ENCODE measurements around the gene GLB1L2.

Gene GLB1L2

DNA sequence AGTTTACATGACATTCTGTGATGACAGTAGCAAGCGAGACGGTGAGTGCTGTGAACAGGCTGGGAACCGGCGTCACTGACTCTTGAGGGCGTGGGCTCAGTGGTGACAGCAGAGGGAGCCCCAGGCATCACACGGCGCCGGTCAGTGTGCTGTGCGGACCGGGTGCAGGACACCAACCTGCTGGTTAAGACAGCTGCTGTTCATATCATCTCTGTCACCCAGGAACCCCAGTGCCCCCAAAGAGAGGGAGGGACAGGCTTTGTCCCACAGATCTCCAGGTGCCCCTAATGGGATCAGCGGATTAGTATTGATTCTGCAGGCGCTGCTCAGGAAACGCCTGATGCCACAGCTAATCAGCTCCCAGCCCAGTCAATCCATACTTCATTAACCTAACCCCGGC lies 61.9 kb downstream of the GLB1L2 start:
- Histone ChIP-seq H3K4me1 (ENCODE audit: control insufficient read depth, insufficient read depth, low read length) (no peaks in the 10 kb centered on the region), H3K4me3 (ENCODE audit: low read depth, low read length) (no peak overlapping the region), H3K27me3 (ENCODE audit: control insufficient read depth, insufficient read depth, low read length) (no peaks in the 10 kb centered on the region), H3K9me3 (ENCODE audit: control insufficient read depth, insufficient read depth, low read length) (no peaks in the 10 kb centered on the region), H3K36me3 (ENCODE audit: control insufficient read depth, insufficient read depth, low read length) (peaks cover 3% of the 10 kb centered on the region), H3K9ac (ENCODE audit: low read depth, low read length) (no peak overlapping the region)

DNA sequence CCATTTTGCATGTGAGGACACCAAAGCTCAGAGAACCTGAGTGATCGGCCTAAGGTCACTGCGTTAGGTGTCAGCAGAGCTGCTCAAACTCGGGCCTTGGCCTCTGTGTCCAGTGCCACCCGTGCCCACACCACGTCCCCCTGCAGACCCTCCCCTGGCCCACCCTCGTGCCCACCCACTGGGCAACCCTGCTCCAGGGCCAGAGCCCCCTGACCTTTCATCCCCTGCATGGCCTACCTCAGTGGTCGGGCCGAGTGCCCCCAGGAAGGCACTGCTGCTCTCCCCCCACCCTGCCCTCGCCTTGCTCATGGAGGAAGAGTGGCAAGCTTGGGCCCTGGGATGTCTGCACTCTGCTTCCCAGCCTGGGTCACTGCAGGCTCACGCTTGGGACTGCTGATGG lies 62.5 kb downstream of the GLB1L2 start:
- Histone ChIP-seq H3K27me3 (ENCODE audit: control insufficient read depth, insufficient read depth, low read length) (no peaks in the 10 kb centered on the region), H3K36me3 (ENCODE audit: control insufficient read depth, insufficient read depth, low read length) (peaks cover 3% of the 10 kb centered on the region), H3K9ac (ENCODE audit: low read depth, low read length) (no peak overlapping the region), H3K9me3 (ENCODE audit: control insufficient read depth, insufficient read depth, low read length) (no peaks in the 10 kb centered on the region), H3K4me3 (ENCODE audit: low read depth, low read length) (no peak overlapping the region), H3K4me1 (ENCODE audit: control insufficient read depth, insufficient read depth, low read length) (no peaks in the 10 kb centered on the region)

- Histone ChIP-seq H3K9me3 (ENCODE audit: control insufficient read depth, insufficient read depth, low read length) (no peaks in the 10 kb centered on the region), H3K4me1 (ENCODE audit: control insufficient read depth, insufficient read depth, low read length) (no peaks in the 10 kb centered on the region), H3K27me3 (ENCODE audit: control insufficient read depth, insufficient read depth, low read length) (no peaks in the 10 kb centered on the region), H3K36me3 (ENCODE audit: control insufficient read depth, insufficient read depth, low read length) (peaks cover 3% of the 10 kb centered on the region), H3K4me3 (ENCODE audit: low read depth, low read length) (no peak overlapping the region), H3K9ac (ENCODE audit: low read depth, low read length) (no peak overlapping the region)
Measured at GRCh38 chr11:134395002-134395401, 63.2 kb downstream of the GLB1L2 start.

DNA sequence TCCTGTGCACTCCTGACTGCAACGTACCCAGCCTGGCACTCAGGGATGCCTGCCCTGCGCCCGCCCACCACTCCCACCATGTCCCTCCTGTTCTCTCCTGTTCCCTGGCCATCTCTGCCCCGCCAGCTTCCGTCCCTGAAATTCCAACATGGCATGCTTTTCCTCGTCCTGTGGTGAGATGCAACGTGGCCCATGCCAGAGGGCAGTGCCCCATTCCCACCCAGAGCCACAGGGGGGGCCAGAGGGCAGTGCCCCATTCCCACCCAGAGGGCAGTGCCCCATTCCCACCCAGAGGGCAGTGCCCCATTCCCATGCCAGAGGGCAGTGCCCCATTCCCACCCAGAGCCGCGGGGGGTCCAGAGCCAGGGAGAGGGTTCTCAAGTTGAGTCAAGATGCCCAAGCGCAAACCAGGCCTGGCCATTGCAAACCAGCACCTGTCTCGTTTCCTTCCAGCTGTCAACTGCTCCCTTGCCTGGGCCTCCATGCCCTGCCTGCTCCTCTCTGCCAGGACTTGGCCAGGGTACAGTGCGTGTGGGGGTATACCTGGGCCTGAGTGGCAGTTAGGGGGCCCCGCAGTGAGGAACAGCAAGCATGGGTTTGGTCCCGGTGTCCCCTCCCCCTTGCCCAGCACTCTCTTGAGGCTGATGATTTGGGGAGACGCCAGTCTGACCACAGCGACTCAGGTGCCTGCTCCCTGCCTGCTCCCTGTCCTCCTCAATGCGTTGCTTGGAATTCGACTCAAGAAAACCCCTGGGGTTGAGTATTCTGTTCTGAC lies 65.7 kb downstream of the GLB1L2 start:
- H3K9ac ChIP-seq (ENCODE audit: low read depth, low read length) = no peak overlapping the region
- H3K4me3 ChIP-seq (ENCODE audit: low read depth, low read length) = no peak overlapping the region
- no peaks in the 10 kb centered on the region for H3K4me1 ChIP-seq (ENCODE audit: control insufficient read depth, insufficient read depth, low read length)
- H3K27me3 ChIP-seq (ENCODE audit: control insufficient read depth, insufficient read depth, low read length) = no peaks in the 10 kb centered on the region
- H3K9me3 ChIP-seq (ENCODE audit: control insufficient read depth, insufficient read depth, low read length) = no peaks in the 10 kb centered on the region
- peaks cover 3% of the 10 kb centered on the region for H3K36me3 ChIP-seq (ENCODE audit: control insufficient read depth, insufficient read depth, low read length)

GRCh38 chr11:134398079-134398444 lies 66.3 kb downstream of the GLB1L2 start:
- Histone ChIP-seq H3K9me3 (ENCODE audit: control insufficient read depth, insufficient read depth, low read length) (no peaks in the 10 kb centered on the region), H3K4me1 (ENCODE audit: control insufficient read depth, insufficient read depth, low read length) (no peaks in the 10 kb centered on the region), H3K4me3 (ENCODE audit: low read depth, low read length) (no peak overlapping the region), H3K27me3 (ENCODE audit: control insufficient read depth, insufficient read depth, low read length) (no peaks in the 10 kb centered on the region), H3K36me3 (ENCODE audit: control insufficient read depth, insufficient read depth, low read length) (peaks cover 3% of the 10 kb centered on the region), H3K9ac (ENCODE audit: low read depth, low read length) (no peak overlapping the region)

- no peaks in the 10 kb centered on the region for H3K9me3 ChIP-seq (ENCODE audit: control insufficient read depth, insufficient read depth, low read length)
- H3K36me3 ChIP-seq (ENCODE audit: control insufficient read depth, insufficient read depth, low read length) = peaks cover 3% of the 10 kb centered on the region
- no peak overlapping the region for H3K4me3 ChIP-seq (ENCODE audit: low read depth, low read length)
- H3K9ac ChIP-seq (ENCODE audit: low read depth, low read length) = no peak overlapping the region
- no peaks in the 10 kb centered on the region for H3K27me3 ChIP-seq (ENCODE audit: control insufficient read depth, insufficient read depth, low read length)
- no peaks in the 10 kb centered on the region for H3K4me1 ChIP-seq (ENCODE audit: control insufficient read depth, insufficient read depth, low read length)
Measured at GRCh38 chr11:134398644-134399292, 67.0 kb downstream of the GLB1L2 start.

DNA sequence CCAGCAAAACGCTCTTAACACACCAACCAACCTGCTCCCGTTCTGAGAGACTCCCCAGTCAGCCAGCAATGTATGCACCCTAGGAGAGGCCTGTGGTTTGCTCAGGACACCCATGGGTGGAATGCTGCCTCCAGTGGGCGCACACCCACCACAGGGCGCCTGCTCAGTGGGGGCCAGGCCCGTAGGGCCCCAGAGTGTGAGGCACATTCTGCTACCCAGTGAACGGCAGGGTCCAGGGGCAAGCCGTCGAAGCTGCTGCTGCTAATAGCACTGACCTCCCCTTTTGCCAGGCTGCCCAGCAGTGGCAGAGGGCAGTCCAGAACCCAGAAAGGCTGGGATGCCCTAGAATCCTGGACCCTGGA lies 67.5 kb downstream of the GLB1L2 start:
- H3K27me3 ChIP-seq (ENCODE audit: control insufficient read depth, insufficient read depth, low read length) = no peaks in the 10 kb centered on the region
- peaks cover 3% of the 10 kb centered on the region for H3K36me3 ChIP-seq (ENCODE audit: control insufficient read depth, insufficient read depth, low read length)
- H3K9me3 ChIP-seq (ENCODE audit: control insufficient read depth, insufficient read depth, low read length) = no peaks in the 10 kb centered on the region
- no peak overlapping the region for H3K9ac ChIP-seq (ENCODE audit: low read depth, low read length)
- no peaks in the 10 kb centered on the region for H3K4me1 ChIP-seq (ENCODE audit: control insufficient read depth, insufficient read depth, low read length)
- H3K4me3 ChIP-seq (ENCODE audit: low read depth, low read length) = no peak overlapping the region

- Histone ChIP-seq H3K36me3 (ENCODE audit: control insufficient read depth, insufficient read depth, low read length) (peaks cover 3% of the 10 kb centered on the region), H3K4me1 (ENCODE audit: control insufficient read depth, insufficient read depth, low read length) (no peaks in the 10 kb centered on the region), H3K9ac (ENCODE audit: low read depth, low read length) (no peak overlapping the region), H3K9me3 (ENCODE audit: control insufficient read depth, insufficient read depth, low read length) (no peaks in the 10 kb centered on the region), H3K4me3 (ENCODE audit: low read depth, low read length) (no peak overlapping the region), H3K27me3 (ENCODE audit: control insufficient read depth, insufficient read depth, low read length) (no peaks in the 10 kb centered on the region)
Measured at GRCh38 chr11:134399996-134400395, 68.2 kb downstream of the GLB1L2 start.

DNA sequence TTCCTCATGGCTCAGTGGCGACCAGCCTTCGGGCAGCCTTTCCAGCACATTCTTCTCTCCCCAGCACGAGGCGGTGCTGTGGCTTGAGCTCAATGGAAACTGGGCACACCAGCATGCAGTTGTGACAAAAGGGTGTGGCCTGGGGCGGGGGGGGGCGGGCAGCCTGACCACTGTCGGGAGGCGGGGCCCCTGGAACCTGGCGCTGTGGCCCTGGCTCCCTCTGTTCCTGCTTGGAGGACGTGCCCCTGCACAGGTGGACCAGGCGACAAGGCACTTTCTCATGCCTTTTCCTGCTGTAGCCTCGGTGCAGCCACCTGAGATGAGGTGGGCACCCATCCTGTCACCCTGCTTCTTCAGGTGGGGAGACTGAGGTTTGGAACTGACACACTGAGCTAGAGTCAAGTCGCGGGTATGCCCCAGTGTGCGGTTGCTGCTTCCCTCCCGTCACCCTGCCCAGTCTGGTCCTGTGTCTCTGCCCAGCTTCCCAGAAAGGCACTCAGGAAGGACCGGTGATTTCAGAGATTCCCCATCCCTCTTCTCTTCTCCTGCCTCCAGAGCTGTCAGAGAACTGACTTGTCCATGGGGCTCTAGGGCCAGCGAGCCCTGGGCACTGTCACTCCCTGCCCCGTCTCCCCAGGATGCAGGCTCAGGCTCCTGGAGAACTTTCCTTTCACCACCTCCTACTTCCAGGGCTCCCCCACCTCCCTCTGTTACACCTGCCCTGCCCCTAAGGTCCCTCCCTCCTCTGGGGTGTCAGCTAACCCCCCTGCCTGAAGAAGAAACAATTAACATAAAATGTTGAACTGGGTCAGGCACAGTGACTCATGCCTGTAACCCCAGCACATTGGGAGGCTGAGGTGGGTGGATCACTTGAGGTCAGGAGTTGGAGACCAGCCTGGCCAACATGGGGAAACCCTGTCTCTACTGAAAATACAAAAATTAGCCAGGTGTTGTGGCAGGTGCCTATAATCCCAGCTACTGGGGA lies 70.3 kb downstream of the GLB1L2 start:
- Histone ChIP-seq H3K27me3 (ENCODE audit: control insufficient read depth, insufficient read depth, low read length) (no peaks in the 10 kb centered on the region), H3K36me3 (ENCODE audit: control insufficient read depth, insufficient read depth, low read length) (peaks cover under 1% of the 10 kb centered on the region), H3K4me3 (ENCODE audit: low read depth, low read length) (no peak overlapping the region), H3K9ac (ENCODE audit: low read depth, low read length) (no peak overlapping the region), H3K4me1 (ENCODE audit: control insufficient read depth, insufficient read depth, low read length) (no peaks in the 10 kb centered on the region), H3K9me3 (ENCODE audit: control insufficient read depth, insufficient read depth, low read length) (no peaks in the 10 kb centered on the region)

DNA sequence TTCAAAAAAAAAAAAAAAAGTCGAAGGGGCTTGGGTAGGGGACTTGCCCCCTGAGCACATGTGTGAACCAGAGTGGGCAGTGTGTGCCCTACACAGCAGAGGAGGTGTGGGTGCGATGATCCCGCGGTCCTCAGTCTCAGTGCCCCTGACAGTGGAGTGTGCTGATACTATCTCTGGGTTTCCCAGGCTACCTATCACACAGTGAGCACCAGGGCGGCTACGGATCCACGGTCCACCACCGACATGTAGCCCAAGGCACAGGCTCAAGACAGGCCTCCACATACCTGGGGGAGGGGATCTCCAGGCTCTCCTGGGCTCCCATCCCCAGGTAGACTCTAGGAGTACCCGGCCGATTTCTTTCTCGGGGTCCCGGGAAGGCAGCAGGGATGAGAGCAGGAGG lies 71.1 kb downstream of the GLB1L2 start:
- Histone ChIP-seq H3K36me3 (ENCODE audit: control insufficient read depth, insufficient read depth, low read length) (no peaks in the 10 kb centered on the region), H3K9me3 (ENCODE audit: control insufficient read depth, insufficient read depth, low read length) (no peaks in the 10 kb centered on the region), H3K27me3 (ENCODE audit: control insufficient read depth, insufficient read depth, low read length) (no peaks in the 10 kb centered on the region), H3K9ac (ENCODE audit: low read depth, low read length) (no peak overlapping the region), H3K4me1 (ENCODE audit: control insufficient read depth, insufficient read depth, low read length) (no peaks in the 10 kb centered on the region), H3K4me3 (ENCODE audit: low read depth, low read length) (no peak overlapping the region)

DNA sequence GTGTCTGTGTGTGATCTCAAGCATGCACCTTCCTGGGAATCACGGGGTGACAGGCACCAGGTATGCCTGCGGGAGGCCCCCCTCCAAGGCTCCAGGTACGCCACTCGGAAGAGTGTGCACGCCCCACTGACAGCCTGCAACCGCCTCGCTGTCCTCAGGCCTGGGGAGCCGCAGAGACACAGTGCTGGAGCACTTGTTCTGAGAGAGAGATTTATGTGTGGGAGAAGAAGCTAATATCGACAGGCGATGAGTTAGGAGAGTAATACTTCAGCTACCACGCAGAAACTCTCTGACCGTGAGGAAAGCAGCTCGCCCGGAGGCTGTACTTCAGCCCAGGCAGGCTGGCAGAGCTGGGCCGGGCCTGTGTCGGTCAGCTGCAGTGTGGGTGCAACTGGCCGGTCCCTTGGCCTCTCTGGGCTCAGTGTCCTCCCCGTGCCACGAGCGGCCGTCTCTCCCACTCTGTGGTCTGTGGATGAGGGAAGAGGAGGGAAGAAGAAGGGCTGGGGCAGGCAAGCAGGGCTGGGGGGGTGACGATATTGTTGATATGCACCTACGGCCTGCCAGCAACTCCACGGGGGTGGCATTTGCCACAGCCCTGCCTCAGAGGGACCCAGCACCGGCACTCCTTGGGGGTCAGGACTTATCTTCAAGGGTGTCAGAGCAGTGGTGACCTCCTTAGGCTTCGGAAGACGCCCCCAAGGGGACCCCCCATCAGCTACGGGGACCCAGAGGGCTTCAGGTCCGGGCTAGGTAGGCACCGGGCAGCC lies 73.0 kb downstream of the GLB1L2 start:
- H3K27me3 ChIP-seq (ENCODE audit: control insufficient read depth, insufficient read depth, low read length) = no peaks in the 10 kb centered on the region
- H3K9me3 ChIP-seq (ENCODE audit: control insufficient read depth, insufficient read depth, low read length) = no peaks in the 10 kb centered on the region
- H3K4me1 ChIP-seq (ENCODE audit: control insufficient read depth, insufficient read depth, low read length) = no peaks in the 10 kb centered on the region
- no peaks in the 10 kb centered on the region for H3K36me3 ChIP-seq (ENCODE audit: control insufficient read depth, insufficient read depth, low read length)
- no peak overlapping the region for H3K4me3 ChIP-seq (ENCODE audit: low read depth, low read length)
- no peak overlapping the region for H3K9ac ChIP-seq (ENCODE audit: low read depth, low read length)

Measured in iPS-15b (cell line).